Naive thymus-derived CD4-positive, alpha-beta T cell (primary cell): Measurements from ENCODE around the gene GLRA1. TPM values are rescaled to one million over a fixed set of nuclear protein-coding genes. Genes with fewer than 3 reads are reported as not detected.

Source experiments
- ATAC-seq: fragments of 150-1000 bp; cut with Tn5 transposase; 2 replicates; pipeline ENCODE4 v1.10.0; 2021; ENCODE audit warnings: mild to moderate bottlenecking, moderate library complexity
- CTCF ChIA-PET: fragments of 350-600 bp; sonication (Branson Sonifier 250); formaldehyde crosslinking; loops from one replicate; lab custom pipeline; 2021; ENCODE audit warnings: antibody characterized with exemption; lab: Charles Lee
- POLR2A ChIA-PET: fragments of 350-600 bp; sonication (Branson Sonifier 250); formaldehyde crosslinking; loops from one replicate; lab custom pipeline; 2021; ENCODE audit warnings: antibody characterized with exemption, inconsistent platforms; lab: Charles Lee
- DNase-seq, 9 donors: peaks; one replicate each; pipeline versions ENCODE4 v3.0.0 to v3.0.0-alpha.2; 2020 to 2022; ENCODE audit warnings: mixed read lengths in 1 of 9
- H3K27ac ChIP-seq: one replicate; pipeline ENCODE4 v1.7.0; 2013; ENCODE audit warnings: mild to moderate bottlenecking, low read depth, low read length, moderate library complexity
- H3K27me3 ChIP-seq, 2 donors: one replicate each; pipeline ENCODE4 v1.7.0; 2013; ENCODE audit warnings: low read length in 2 of 2, mild to moderate bottlenecking in 2 of 2, moderate library complexity in 2 of 2; ENCODE audit not compliant: control insufficient read depth in 2 of 2, insufficient read depth in 2 of 2
- H3K36me3 ChIP-seq, 3 experiments: 1 replicate in 2 of 3; 2 replicates in 1 of 3; pipeline ENCODE4 v1.7.0; 2013; ENCODE audit warnings: low read length in 3 of 3, mild to moderate bottlenecking in 3 of 3, moderate library complexity in 1 of 3; ENCODE audit not compliant: insufficient read depth in 3 of 3, control insufficient read depth in 2 of 3
- H3K4me1 ChIP-seq, 2 donors: one replicate each; pipeline ENCODE4 v1.7.0; 2013; ENCODE audit warnings: low read length in 2 of 2, mild to moderate bottlenecking in 2 of 2, moderate library complexity in 1 of 2; ENCODE audit not compliant: control insufficient read depth in 2 of 2, insufficient read depth in 2 of 2
- H3K4me3 ChIP-seq: 2 replicates; pipeline ENCODE4 v1.7.0; 2013; ENCODE audit warnings: mild to moderate bottlenecking, low read length
- H3K9me3 ChIP-seq, 3 experiments: 1 replicate in 2 of 3; 2 replicates in 1 of 3; pipeline ENCODE4 v1.7.0; 2013; ENCODE audit warnings: low read length in 3 of 3; ENCODE audit not compliant: control insufficient read depth in 2 of 3
- H3K27ac Mint-ChIP-seq, 9 donors: one replicate each; pipeline ENCODE4 v1.8.0; 2020 to 2022; ENCODE audit warnings: mixed read lengths in 9 of 9, mild to moderate bottlenecking in 8 of 9, moderate library complexity in 5 of 9, inconsistent platforms in 2 of 9
- H3K27me3 Mint-ChIP-seq, 5 donors: one replicate each; pipeline ENCODE4 v1.8.0; 2021 to 2022; ENCODE audit warnings: mixed read lengths in 5 of 5, mild to moderate bottlenecking in 1 of 5
- H3K36me3 Mint-ChIP-seq, 5 donors: one replicate each; pipeline ENCODE4 v1.8.0; 2020 to 2022; ENCODE audit warnings: mixed read lengths in 5 of 5, mild to moderate bottlenecking in 3 of 5, inconsistent platforms in 1 of 5
- H3K4me1 Mint-ChIP-seq, 7 donors: one replicate each; pipeline ENCODE4 v1.8.0; 2020 to 2022; ENCODE audit warnings: mixed read lengths in 7 of 7, mild to moderate bottlenecking in 3 of 7, inconsistent platforms in 1 of 7
- H3K4me3 Mint-ChIP-seq, 10 donors: one replicate each; pipeline ENCODE4 v1.8.0; 2020 to 2022; ENCODE audit warnings: mild to moderate bottlenecking in 10 of 10, mixed read lengths in 10 of 10, moderate library complexity in 6 of 10, inconsistent platforms in 2 of 10
- H3K9me3 Mint-ChIP-seq, 11 donors: one replicate each; pipeline ENCODE4 v1.8.0; 2020 to 2022; ENCODE audit warnings: mixed read lengths in 11 of 11, mild to moderate bottlenecking in 4 of 11, inconsistent platforms in 1 of 11, moderate library complexity in 1 of 11
- intact Hi-C, 2 donors: fragments of 100-400 bp; cut with micrococcal nuclease; formaldehyde crosslinking; loops; one replicate each; pipeline ENCODE4 v1.15.1; 2023
- polyA plus RNA-seq, 2 donors: library from polyadenylated mRNA; unstranded; fragments of 300-500 nt; fragmentation: Illumina TruSeq; gene quantifications; one replicate each; pipeline ENCODE4 v1.2.3, GENCODE V29; 2021
- total RNA-seq, 6 experiments: library from RNA in 5 of 6; stranded (reverse) in 5 of 6; gene quantifications; 1 replicate in 5 of 6; 2 replicates in 1 of 6; pipeline ENCODE4 v1.2.3 and lab custom pipeline; 2021 to 2026

GLRA1 gene
- total and polyA plus RNA-seq, 7 experiments from 2014 or later = not detected

DNA sequence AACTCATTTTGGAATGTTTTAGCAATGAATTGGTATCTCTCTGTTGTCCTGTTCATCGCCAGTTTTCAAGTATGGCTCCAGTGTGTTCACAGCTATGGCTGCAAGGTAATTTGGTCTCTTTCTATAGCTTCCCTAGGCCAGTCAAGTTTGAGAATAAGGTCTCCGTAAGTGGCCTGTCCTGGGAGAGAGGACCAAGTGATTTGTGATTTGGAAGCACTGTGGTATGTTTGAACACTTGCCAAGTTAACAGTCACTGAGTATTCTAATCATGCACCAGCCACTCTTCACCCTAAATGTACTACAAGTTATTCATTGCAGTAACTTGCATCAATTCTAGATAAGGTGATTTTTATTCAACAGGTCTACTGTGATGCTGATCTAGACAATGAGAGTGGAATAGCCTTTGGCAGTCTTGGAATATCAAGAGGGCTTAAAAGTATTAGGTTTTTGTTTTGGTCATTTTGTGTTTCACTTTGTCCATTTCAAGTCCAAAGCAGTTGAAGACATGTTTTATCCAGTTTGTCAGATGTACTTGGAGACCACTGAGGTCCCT, 111.8 kb downstream of the GLRA1 start:
- peaks cover 12 to 49% (median 38%) of the 10 kb centered on the region in 5 donors for H3K36me3 Mint-ChIP-seq
- CTCF ChIA-PET = interaction anchor here (0.6 kb wide), 1 partner anchor 14 kb away, joined by 3 read pairs; no protein-coding TSS in a partner anchor

GRCh38 chr5:151811593-151812321, 112.9 kb downstream of the GLRA1 start:
- H3K4me3 Mint-ChIP-seq = no peak overlapping the region
- ATAC-seq = no peak
- H3K27me3 Mint-ChIP-seq = no peaks in the 10 kb centered on the region
- no peak overlapping the region for H3K4me3 ChIP-seq
- no peak for DNase-seq
- intact Hi-C loops = no loop called here
- no peaks in the 10 kb centered on the region for H3K4me1 ChIP-seq
- ChIA-PET POLR2A (interaction anchor here (0.7 to 0.9 kb wide), 2 partner anchors 28 to 41 kb away, joined by 3 read pairs; no protein-coding TSS in a partner anchor), CTCF (interaction anchor here (0.6 kb wide), 1 partner anchor 13 kb away, joined by 3 read pairs; no protein-coding TSS in a partner anchor)
- peaks cover 0 to 17% (median 5%) of the 10 kb centered on the region in 7 donors for H3K4me1 Mint-ChIP-seq
- no peaks in the 10 kb centered on the region for H3K27me3 ChIP-seq
- H3K36me3 Mint-ChIP-seq = peaks cover 13 to 55% (median 42%) of the 10 kb centered on the region in 5 donors
- H3K27ac Mint-ChIP-seq = no peak overlapping the region
- H3K9me3 ChIP-seq = no peaks in the 10 kb centered on the region
- no peak overlapping the region for H3K27ac ChIP-seq
- peaks cover 0 to 29% (median 7%) of the 10 kb centered on the region in 3 experiments for H3K36me3 ChIP-seq
- peaks cover 0 to 5% (median 0%) of the 10 kb centered on the region in 11 donors for H3K9me3 Mint-ChIP-seq

More for the DNA sequence above, 111.8 kb downstream of the GLRA1 start:
- Mint-ChIP-seq H3K27me3 (no peaks in the 10 kb centered on the region), H3K27ac (peak overlapping the region in 3 of 9 donors; percentile 9 to 52 (median 32)), H3K4me3 (no peak overlapping the region), H3K4me1 (peaks cover 0 to 14% (median 5%) of the 10 kb centered on the region in 7 donors), H3K9me3 (peaks cover 0 to 5% (median 0%) of the 10 kb centered on the region in 11 donors)
- Histone ChIP-seq H3K27me3 (no peaks in the 10 kb centered on the region), H3K9me3 (no peaks in the 10 kb centered on the region), H3K27ac (no peak overlapping the region), H3K4me3 (no peak overlapping the region), H3K4me1 (no peaks in the 10 kb centered on the region), H3K36me3 (peaks cover 0 to 29% (median 7%) of the 10 kb centered on the region in 3 experiments)
- intact Hi-C loops = no loop called here
- no peak for DNase-seq
- POLR2A ChIA-PET = interaction anchor here (0.7 to 0.9 kb wide), 2 partner anchors 29 to 42 kb away, joined by 3 read pairs; no protein-coding TSS in a partner anchor
- no peak for ATAC-seq

- intact Hi-C loops = no loop called here
- no peak overlapping the region for H3K27ac ChIP-seq
- no peaks in the 10 kb centered on the region for H3K4me1 ChIP-seq
- Mint-ChIP-seq H3K4me1 (peaks cover 0 to 26% (median 10%) of the 10 kb centered on the region in 7 donors), H3K9me3 (peaks cover 0 to 5% (median 0%) of the 10 kb centered on the region in 11 donors), H3K27ac (peak overlapping the region in 4 of 9 donors; percentile 0 to 36 (median 24)), H3K4me3 (no peak overlapping the region), H3K27me3 (no peaks in the 10 kb centered on the region), H3K36me3 (peaks cover 13 to 62% (median 51%) of the 10 kb centered on the region in 5 donors)
- peaks cover 0 to 35% (median 7%) of the 10 kb centered on the region in 3 experiments for H3K36me3 ChIP-seq
- ChIA-PET POLR2A (no interaction called here), CTCF (no interaction called here)
- DNase-seq = no peak
- H3K4me3 ChIP-seq = no peak overlapping the region
- H3K9me3 ChIP-seq = no peaks in the 10 kb centered on the region
- no peaks in the 10 kb centered on the region for H3K27me3 ChIP-seq
- no peak for ATAC-seq
Measured at GRCh38 chr5:151810897-151811296, 113.8 kb downstream of the GLRA1 start.

DNA sequence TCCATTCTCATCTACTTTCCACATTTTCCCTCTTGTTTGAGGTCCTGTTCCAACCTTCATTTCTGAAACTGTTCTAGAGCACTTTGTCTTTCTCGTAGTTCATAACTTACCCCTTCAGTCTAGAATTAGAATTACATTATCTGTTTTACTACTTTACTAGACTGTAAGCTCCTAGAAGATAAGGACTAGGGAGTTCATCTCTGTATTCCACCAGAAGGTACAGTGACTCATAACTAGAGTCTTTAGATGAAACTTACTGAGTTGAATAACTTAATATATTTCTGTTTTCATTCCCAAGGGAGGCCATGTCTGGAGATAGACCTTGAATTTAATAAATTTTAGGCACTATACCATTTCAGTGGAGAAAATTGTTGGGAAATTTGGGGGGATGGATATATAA, 114.2 kb downstream of the GLRA1 start:
- H3K27me3 Mint-ChIP-seq = no peaks in the 10 kb centered on the region
- H3K9me3 Mint-ChIP-seq = peaks cover 0 to 5% (median 0%) of the 10 kb centered on the region in 11 donors
- Histone ChIP-seq H3K27me3 (no peaks in the 10 kb centered on the region), H3K36me3 (peaks cover 0 to 40% (median 7%) of the 10 kb centered on the region in 3 experiments), H3K4me3 (no peak overlapping the region), H3K4me1 (no peaks in the 10 kb centered on the region), H3K9me3 (no peaks in the 10 kb centered on the region), H3K27ac (no peak overlapping the region)
- peak overlapping the region in 3 of 9 donors; percentile 17 to 49 (median 42) for H3K27ac Mint-ChIP-seq
- ATAC-seq (no peak), DNase-seq (no peak)
- peaks cover 13 to 64% (median 55%) of the 10 kb centered on the region in 5 donors for H3K36me3 Mint-ChIP-seq
- ChIA-PET POLR2A (interaction anchor here (1.1 kb wide), 1 partner anchor 12 kb away, joined by 3 read pairs; no protein-coding TSS in a partner anchor), CTCF (interaction anchor here (1.4 kb wide), 1 partner anchor 333 kb away, joined by 3 read pairs; no protein-coding TSS in a partner anchor)
- intact Hi-C loops = no loop called here
- H3K4me3 Mint-ChIP-seq = no peak overlapping the region
- peaks cover 0 to 28% (median 12%) of the 10 kb centered on the region in 7 donors for H3K4me1 Mint-ChIP-seq

GRCh38 chr5:151808451-151809169, 116.0 kb downstream of the GLRA1 start:
- no peaks in the 10 kb centered on the region for H3K27me3 Mint-ChIP-seq
- Histone ChIP-seq H3K27me3 (no peaks in the 10 kb centered on the region), H3K4me3 (no peak overlapping the region), H3K4me1 (no peaks in the 10 kb centered on the region), H3K36me3 (peaks cover 4 to 51% (median 7%) of the 10 kb centered on the region in 3 experiments), H3K9me3 (no peaks in the 10 kb centered on the region), H3K27ac (no peak overlapping the region)
- H3K4me3 Mint-ChIP-seq = no peak overlapping the region
- H3K9me3 Mint-ChIP-seq = peaks cover 0 to 5% (median 0%) of the 10 kb centered on the region in 11 donors
- intact Hi-C loops = no loop called here
- H3K36me3 Mint-ChIP-seq = peaks cover 13 to 66% (median 60%) of the 10 kb centered on the region in 5 donors
- peak overlapping the region in 6 of 9 donors; percentile 3 to 71 (median 24) for H3K27ac Mint-ChIP-seq
- POLR2A ChIA-PET = no interaction called here
- DNase-seq = no peak
- CTCF ChIA-PET = interaction anchor here (1.4 kb wide), 1 partner anchor 334 kb away, joined by 3 read pairs; no protein-coding TSS in a partner anchor
- peaks cover 0 to 28% (median 18%) of the 10 kb centered on the region in 7 donors for H3K4me1 Mint-ChIP-seq
- no peak for ATAC-seq
